A673 (cell line): ENCODE measurements around the gene POLR1G. TPM values are rescaled to one million over a fixed set of nuclear protein-coding genes. Genes with fewer than 3 reads are reported as not detected.

Experiments
- BruUV-seq: library from RNA; stranded (reverse); fragments of 400-500 nt; replicated peaks from 2 replicates; lab custom pipeline; 2021; lab: Mats Ljungman, UMichigan
- CTCF ChIA-PET: fragments of 300-600 bp; sonication (Branson Sonifier 250); formaldehyde crosslinking; loops from one replicate; lab custom pipeline; 2022; ENCODE audit warnings: antibody characterized with exemption; lab: Charles Lee
- POLR2A ChIA-PET: fragments of 300-600 bp; sonication (Branson Sonifier 250); formaldehyde crosslinking; loops from one replicate; lab custom pipeline; 2022; ENCODE audit warnings: antibody characterized with exemption; ENCODE audit not compliant: low non-redundant PET; lab: Charles Lee
- DNase-seq: peaks from one replicate; pipeline ENCODE4 v3.0.0-alpha.2; 2015; ENCODE audit warnings: low spot score
- H3K27ac ChIP-seq: fragments of 200-600 bp; sonication (generic); 2 replicates; pipeline ENCODE4 v1.5.1; 2016; ENCODE audit warnings: mixed run types, low read depth, mild to moderate bottlenecking, mixed read lengths, antibody characterized with exemption, low read length; ENCODE audit not compliant: poor library complexity, severe bottlenecking
- H3K27me3 ChIP-seq: fragments of 200-600 bp; sonication (generic); replicated peaks from 2 replicates; pipeline ENCODE4 v1.6.1; 2017; ENCODE audit warnings: mixed run types, low read depth, mild to moderate bottlenecking, mixed read lengths, antibody characterized with exemption, low read length; ENCODE audit not compliant: insufficient read depth, poor library complexity
- H3K36me3 ChIP-seq: fragments of 200-600 bp; sonication (generic); 2 replicates; pipeline ENCODE4 v1.6.1; 2016; ENCODE audit warnings: mixed run types, mild to moderate bottlenecking, mixed read lengths, antibody characterized with exemption, low read length; ENCODE audit not compliant: insufficient read depth, poor library complexity, severe bottlenecking
- H3K4me1 ChIP-seq: fragments of 200-600 bp; sonication (generic); 2 replicates; pipeline ENCODE4 v1.6.1; 2017; ENCODE audit warnings: mixed run types, mild to moderate bottlenecking, mixed read lengths, antibody characterized with exemption, low read length; ENCODE audit not compliant: insufficient read depth, poor library complexity, severe bottlenecking
- H3K4me3 ChIP-seq: fragments of 200-600 bp; sonication (generic); 2 replicates; pipeline ENCODE4 v1.5.1; 2016; ENCODE audit warnings: low read depth, mixed run types, mild to moderate bottlenecking, mixed read lengths, low read length; ENCODE audit not compliant: poor library complexity, severe bottlenecking
- H3K9me3 ChIP-seq: fragments of 200-600 bp; sonication (generic); 2 replicates; pipeline ENCODE4 v1.6.1; 2016; ENCODE audit warnings: mixed run types, low read depth, mild to moderate bottlenecking, mixed read lengths, antibody characterized with exemption, low read length; ENCODE audit not compliant: poor library complexity, severe bottlenecking
- EZH2 ChIP-seq: fragments of 200-600 bp; sonication (generic); IDR thresholded peaks from 2 replicates; pipeline ENCODE4 v1.6.1; 2017; ENCODE audit warnings: borderline replicate concordance, low read depth, mild to moderate bottlenecking, mixed read lengths, antibody characterized with exemption, low read length; ENCODE audit not compliant: poor library complexity, severe bottlenecking
- intact Hi-C: fragments of 100-400 bp; cut with micrococcal nuclease; formaldehyde crosslinking; loops from one replicate; pipeline ENCODE4 v1.10.0; 2022; ENCODE audit not compliant: unreplicated experiment
- total RNA-seq: library from RNA; stranded (reverse); gene quantifications from 2 replicates; pipeline ENCODE4 v1.2.3, GENCODE V29; 2021
- TF ChIP-seq, protein P1 (sequence below): fragments of 300-800, 200-600 bp; sonication (generic); conservative IDR thresholded peaks from 2 replicates; pipeline ENCODE4 v1.5.1; 2017; ENCODE audit warnings: low read depth, mild to moderate bottlenecking, antibody characterized with exemption, low read length, moderate library complexity, mixed read lengths

Gene POLR1G
- total RNA-seq, 1 experiment from 2014 or later, result 30.1 TPM

DNA sequence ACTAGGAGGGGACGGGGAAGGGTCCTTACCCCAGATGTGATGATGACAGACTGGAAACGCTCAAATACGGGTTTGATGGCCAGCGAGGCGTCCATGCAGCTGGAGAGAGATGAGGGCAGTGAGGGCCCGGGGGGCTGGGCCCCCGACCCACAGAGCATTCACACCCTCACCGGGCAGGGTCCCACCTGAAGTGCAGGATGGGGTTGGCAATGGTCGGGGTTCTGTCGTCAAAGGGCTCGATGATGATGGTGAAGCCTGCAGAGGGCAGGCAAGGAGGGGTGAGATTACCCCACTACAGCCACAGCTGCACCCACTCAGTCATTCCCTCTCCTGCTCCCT lies 49.0 kb upstream of the POLR1G start:
- no peaks in the 10 kb centered on the region for H3K9me3 ChIP-seq
- H3K4me1 ChIP-seq, result no peaks in the 10 kb centered on the region
- intact Hi-C loops, result no loop called here
- no TSS peak for BruUV-seq
- no peak overlapping the region for H3K4me3 ChIP-seq
- DNase-seq, result no peak
- peaks cover 47% of the 10 kb centered on the region for H3K36me3 ChIP-seq
- H3K27me3 ChIP-seq, result no peaks in the 10 kb centered on the region
- TF ChIP-seq, protein P1, sequence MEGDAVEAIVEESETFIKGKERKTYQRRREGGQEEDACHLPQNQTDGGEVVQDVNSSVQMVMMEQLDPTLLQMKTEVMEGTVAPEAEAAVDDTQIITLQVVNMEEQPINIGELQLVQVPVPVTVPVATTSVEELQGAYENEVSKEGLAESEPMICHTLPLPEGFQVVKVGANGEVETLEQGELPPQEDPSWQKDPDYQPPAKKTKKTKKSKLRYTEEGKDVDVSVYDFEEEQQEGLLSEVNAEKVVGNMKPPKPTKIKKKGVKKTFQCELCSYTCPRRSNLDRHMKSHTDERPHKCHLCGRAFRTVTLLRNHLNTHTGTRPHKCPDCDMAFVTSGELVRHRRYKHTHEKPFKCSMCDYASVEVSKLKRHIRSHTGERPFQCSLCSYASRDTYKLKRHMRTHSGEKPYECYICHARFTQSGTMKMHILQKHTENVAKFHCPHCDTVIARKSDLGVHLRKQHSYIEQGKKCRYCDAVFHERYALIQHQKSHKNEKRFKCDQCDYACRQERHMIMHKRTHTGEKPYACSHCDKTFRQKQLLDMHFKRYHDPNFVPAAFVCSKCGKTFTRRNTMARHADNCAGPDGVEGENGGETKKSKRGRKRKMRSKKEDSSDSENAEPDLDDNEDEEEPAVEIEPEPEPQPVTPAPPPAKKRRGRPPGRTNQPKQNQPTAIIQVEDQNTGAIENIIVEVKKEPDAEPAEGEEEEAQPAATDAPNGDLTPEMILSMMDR, result no peak
- no peak for TF ChIP-seq EZH2
- ChIA-PET CTCF (no interaction called here), POLR2A (no interaction called here)
- H3K27ac ChIP-seq, result no peak overlapping the region

DNA sequence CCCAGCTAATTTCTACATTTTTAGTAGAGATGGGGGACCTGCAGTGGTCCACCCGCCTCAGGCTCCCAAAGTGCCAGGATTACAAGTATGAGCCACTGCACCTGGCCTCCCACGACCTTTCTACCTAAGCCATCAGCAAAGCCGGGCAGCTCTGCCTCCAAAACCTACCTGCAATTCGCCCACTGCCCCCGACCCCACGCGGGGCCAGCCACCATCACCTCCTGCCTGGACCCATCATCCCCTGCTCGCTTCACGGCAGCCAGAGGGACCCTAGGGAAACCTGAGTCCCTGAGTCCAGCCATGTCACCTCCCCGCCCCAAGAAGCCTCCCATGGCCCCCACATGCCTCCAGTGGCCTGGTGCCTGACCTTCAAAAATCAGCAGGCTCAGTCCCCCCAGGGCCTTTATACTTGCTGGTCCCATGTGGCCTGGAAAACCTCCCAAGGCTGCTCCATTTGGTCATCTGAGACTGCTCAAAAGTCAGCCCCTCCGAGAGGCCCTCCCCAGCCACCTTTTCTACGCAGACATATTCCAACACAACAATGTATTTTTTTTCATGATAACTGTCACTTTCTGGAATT lies 48.1 kb upstream of the POLR1G start:
- POLR2A ChIA-PET, result no interaction called here
- intact Hi-C loops, result no loop called here
- H3K27ac ChIP-seq, result no peak overlapping the region
- H3K27me3 ChIP-seq, result no peaks in the 10 kb centered on the region
- CTCF ChIA-PET, result no interaction called here
- TF ChIP-seq EZH2, result no peak
- TF ChIP-seq, protein P1, result no peak
- H3K9me3 ChIP-seq, result no peaks in the 10 kb centered on the region
- DNase-seq, result no peak
- BruUV-seq, result no TSS peak
- H3K4me1 ChIP-seq, result no peaks in the 10 kb centered on the region
- H3K36me3 ChIP-seq, result peaks cover 44% of the 10 kb centered on the region
- H3K4me3 ChIP-seq, result no peak overlapping the region

- DNase-seq, result no peak
- intact Hi-C loops, result no loop called here
- no peak for TF ChIP-seq EZH2
- TF ChIP-seq, protein P1, result no peak
- Histone ChIP-seq H3K4me3 (no peak overlapping the region), H3K27ac (no peak overlapping the region), H3K9me3 (no peaks in the 10 kb centered on the region), H3K27me3 (no peaks in the 10 kb centered on the region), H3K36me3 (peaks cover 24% of the 10 kb centered on the region), H3K4me1 (no peaks in the 10 kb centered on the region)
- ChIA-PET CTCF (no interaction called here), POLR2A (no interaction called here)
- no TSS peak for BruUV-seq
These were observed 44.8 kb upstream of the POLR1G start for GRCh38 chr19:45361608-45362007.
